ENCODE measurements around the gene IPCEF1. TPM values are rescaled to one million over a fixed set of nuclear protein-coding genes. Genes with fewer than 3 reads are reported as not detected.

The IPCEF1 gene
- total RNA-seq, 1 experiment from 2014 or later: 0.52 TPM

DNA sequence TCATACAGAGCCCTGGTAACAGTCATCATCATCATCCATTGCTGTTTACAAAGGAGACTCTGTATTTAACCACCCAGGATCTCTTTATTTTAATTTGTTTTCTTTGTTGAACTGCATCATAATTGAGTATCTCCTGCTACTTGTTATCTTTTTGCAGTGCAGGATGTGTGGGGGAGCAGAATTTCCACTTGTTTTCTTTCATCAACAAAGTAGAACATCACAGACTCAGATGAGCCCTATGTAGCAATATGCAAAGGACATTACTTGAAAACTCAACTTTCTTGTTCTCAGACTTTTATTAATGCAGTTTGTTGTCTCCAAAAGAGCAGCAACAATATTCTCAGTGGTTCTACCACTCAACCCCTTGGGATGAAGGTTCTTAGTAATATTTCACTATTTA, 38.7 kb upstream of the IPCEF1 start:
- H3K4me1 Mint-ChIP-seq (ENCODE audit: low read depth, unreplicated experiment): no peaks in the 10 kb centered on the region
- H3K4me3 Mint-ChIP-seq (ENCODE audit: low read depth, unreplicated experiment): no peak overlapping the region
- intact Hi-C loops (cut with micrococcal nuclease; ENCODE audit: unreplicated experiment): no loop called here
- BruUV-seq (replicated peaks): no TSS peak
- DNase-seq: no peak
- no peak for TF ChIP-seq CTCF (IDR thresholded peaks at IDR 0.05; ENCODE audit: unreplicated experiment)
- peaks cover 53% of the 10 kb centered on the region for H3K27me3 Mint-ChIP-seq (ENCODE audit: unreplicated experiment)
- no peaks in the 10 kb centered on the region for H3K9me3 Mint-ChIP-seq (ENCODE audit: low read depth, unreplicated experiment)
- H3K36me3 Mint-ChIP-seq (ENCODE audit: insufficient read depth, unreplicated experiment): no peaks in the 10 kb centered on the region
- CTCF ChIA-PET: no interaction called here
- H3K27ac Mint-ChIP-seq (ENCODE audit: unreplicated experiment): no peak overlapping the region

- CTCF ChIA-PET: no interaction called here
- no peaks in the 10 kb centered on the region for H3K9me3 Mint-ChIP-seq (ENCODE audit: low read depth, unreplicated experiment)
- no peak overlapping the region for H3K4me3 Mint-ChIP-seq (ENCODE audit: low read depth, unreplicated experiment)
Measured at GRCh38 chr6:154394571-154394970, 38.0 kb upstream of the IPCEF1 start.

GRCh38 chr6:154390034-154390433, 33.4 kb upstream of the IPCEF1 start:
- intact Hi-C loops (cut with micrococcal nuclease; ENCODE audit: unreplicated experiment): no loop called here
- Mint-ChIP-seq H3K36me3 (ENCODE audit: insufficient read depth, unreplicated experiment) (peaks cover 5% of the 10 kb centered on the region), H3K27me3 (ENCODE audit: unreplicated experiment) (peaks cover 60% of the 10 kb centered on the region), H3K9me3 (ENCODE audit: low read depth, unreplicated experiment) (no peaks in the 10 kb centered on the region), H3K4me3 (ENCODE audit: low read depth, unreplicated experiment) (no peak overlapping the region), H3K4me1 (ENCODE audit: low read depth, unreplicated experiment) (peaks cover 8% of the 10 kb centered on the region), H3K27ac (ENCODE audit: unreplicated experiment) (no peak overlapping the region)
- no TSS peak for BruUV-seq (replicated peaks)
- CTCF ChIA-PET: interaction anchor here (0.7 kb wide), 1 partner anchor 113 kb away, joined by 3 read pairs; no protein-coding TSS in a partner anchor
- no peak for TF ChIP-seq CTCF (IDR thresholded peaks at IDR 0.05; ENCODE audit: unreplicated experiment)
- no peak for DNase-seq

More at GRCh38 chr6:154394571-154394970, 38.0 kb upstream of the IPCEF1 start:
- no TSS peak for BruUV-seq (replicated peaks)
- H3K27me3 Mint-ChIP-seq (ENCODE audit: unreplicated experiment): peaks cover 61% of the 10 kb centered on the region
- DNase-seq: no peak
- H3K4me1 Mint-ChIP-seq (ENCODE audit: low read depth, unreplicated experiment): no peaks in the 10 kb centered on the region
- intact Hi-C loops (cut with micrococcal nuclease; ENCODE audit: unreplicated experiment): no loop called here
- no peaks in the 10 kb centered on the region for H3K36me3 Mint-ChIP-seq (ENCODE audit: insufficient read depth, unreplicated experiment)
- no peak for TF ChIP-seq CTCF (IDR thresholded peaks at IDR 0.05; ENCODE audit: unreplicated experiment)
- H3K27ac Mint-ChIP-seq (ENCODE audit: unreplicated experiment): no peak overlapping the region

GRCh38 chr6:154388803-154389202, 32.2 kb upstream of the IPCEF1 start:
- peaks cover 8% of the 10 kb centered on the region for H3K4me1 Mint-ChIP-seq (ENCODE audit: low read depth, unreplicated experiment)

More at GRCh38 chr6:154388803-154389202, 32.2 kb upstream of the IPCEF1 start:
- CTCF ChIA-PET: no interaction called here
- intact Hi-C loops (cut with micrococcal nuclease; ENCODE audit: unreplicated experiment): loop anchor here (5.0 kb wide), 1 partner anchor 118 kb away; no protein-coding TSS in a partner anchor
- H3K27ac Mint-ChIP-seq (ENCODE audit: unreplicated experiment): no peak overlapping the region
- peaks cover 5% of the 10 kb centered on the region for H3K36me3 Mint-ChIP-seq (ENCODE audit: insufficient read depth, unreplicated experiment)
- H3K27me3 Mint-ChIP-seq (ENCODE audit: unreplicated experiment): peaks cover 57% of the 10 kb centered on the region
- no TSS peak for BruUV-seq (replicated peaks)
- H3K9me3 Mint-ChIP-seq (ENCODE audit: low read depth, unreplicated experiment): no peaks in the 10 kb centered on the region
- no peak overlapping the region for H3K4me3 Mint-ChIP-seq (ENCODE audit: low read depth, unreplicated experiment)
- TF ChIP-seq CTCF (IDR thresholded peaks at IDR 0.05; ENCODE audit: unreplicated experiment): no peak
- no peak for DNase-seq
